K562 (cell line): ENCODE data around the gene NMRAL1. TPM values are rescaled to one million over a fixed set of nuclear protein-coding genes. Genes with fewer than 3 reads are reported as not detected.

Source experiments
- ATF2 ChIP-seq: sonication (generic); formaldehyde crosslinking; IDR thresholded peaks from 2 replicates; pipeline ENCODE4 v1.8.1; 2022; ENCODE audit warnings: missing genetic modification reagents
- ELF2 ChIP-seq: fragments of 250-450 bp; sonication (Bioruptor Pico); IDR thresholded peaks from 2 replicates; pipeline ENCODE4 v1.5.0; 2021; ENCODE audit warnings: mild to moderate bottlenecking
- ELK3 ChIP-seq: fragments of 450-650 bp; formaldehyde crosslinking; IDR thresholded peaks from 2 replicates; pipeline ENCODE4 v1.4.0; 2020; ENCODE audit warnings: mild to moderate bottlenecking
- HNRNPUL1 ChIP-seq: fragments of 200-400 bp; formaldehyde crosslinking; IDR thresholded peaks from 2 replicates; pipeline ENCODE4 v1.6.1; 2017; ENCODE audit warnings: low read length
- IFI16 ChIP-seq: fragments of 250-450 bp; sonication (Bioruptor Pico); IDR thresholded peaks from 2 replicates; pipeline ENCODE4 v2.1.2; 2022; ENCODE audit warnings: mild to moderate bottlenecking, inconsistent platforms
- KAT2B ChIP-seq: IDR thresholded peaks from one replicate; pipeline ENCODE4 v1.6.1; 2012; ENCODE audit warnings: low read depth, mild to moderate bottlenecking, control low read depth, inconsistent platforms, low read length, moderate library complexity
- MAFG ChIP-seq: fragments of 450-650 bp; conservative IDR thresholded peaks from 2 replicates; pipeline ENCODE4 v1.6.1; 2016; ENCODE audit warnings: missing genetic modification characterization, missing compliant biosample characterization
- NKRF ChIP-seq: fragments of 450-650 bp; IDR thresholded peaks from 2 replicates; pipeline ENCODE4 v1.6.1; 2016; ENCODE audit warnings: borderline replicate concordance
- SIX5 ChIP-seq, 2 experiments: IDR thresholded peaks; 2 replicates each; pipeline ENCODE4 v1.6.1; 2011; ENCODE audit warnings: low read length in 2 of 2, borderline replicate concordance in 1 of 2, low read depth in 1 of 2, mild to moderate bottlenecking in 1 of 2, moderate library complexity in 1 of 2; ENCODE audit not compliant: insufficient read depth in 1 of 2
- SRSF9 ChIP-seq: fragments of 200-400 bp; formaldehyde crosslinking; IDR thresholded peaks from 2 replicates; pipeline ENCODE4 v1.6.1; 2017; ENCODE audit warnings: low read depth, low read length, borderline replicate concordance
- ZBTB34 ChIP-seq: fragments of 250-450 bp; sonication (Bioruptor Pico); IDR thresholded peaks from 2 replicates; pipeline ENCODE4 v1.8.0; 2021; ENCODE audit warnings: mild to moderate bottlenecking, moderate library complexity
- ZNF133 ChIP-seq: fragments of 250-450 bp; sonication (Bioruptor Pico); IDR thresholded peaks from 2 replicates; pipeline ENCODE4 v1.4.0; 2020; ENCODE audit warnings: mild to moderate bottlenecking
- ZNF316 ChIP-seq: fragments of 450-650 bp; IDR thresholded peaks from 2 replicates; pipeline ENCODE4 v1.6.1; 2016
- polyA plus RNA-seq, 8 experiments: library from polyadenylated mRNA; depleted of rRNA in 4 of 8; stranded (reverse) in 5 of 8; unstranded in 3 of 8; fragments of >200 nt; fragmentation: Nextera tagmentation in 2 of 8; fragmentation: Illumina TruSeq in 1 of 8; extraction: Ambion mirVana in 2 of 8; extraction: Trizol in 1 of 8; gene quantifications; 2 replicates each; pipeline versions ENCODE4 v1.2.1 to v1.2.3, GENCODE V29; 2011 to 2014; ENCODE audit warnings: inconsistent platforms in 1 of 8, missing spikeins in 1 of 8
- total RNA-seq, 7 experiments: library from RNA; depleted of rRNA in 6 of 7; stranded (reverse); fragments of >200 nt in 6 of 7; fragmentation: Illumina TruSeq in 2 of 7; extraction: Trizol in 2 of 7; gene quantifications; 2 replicates each; pipeline versions ENCODE4 v1.2.1 to v1.2.3, GENCODE V29; 2011 to 2021; ENCODE audit warnings: low replicate concordance in 1 of 7

NMRAL1 gene
- total and polyA plus RNA-seq, 9 of the 15 experiments (the other 6 are each of a cell fraction or from before 2014, with no cell fraction given): 6.3 to 116 (median 63.2) TPM

GRCh38 chr16:4426722-4427372 is 47.6 kb downstream of the NMRAL1 start (continued):
- TF ChIP-seq ZBTB34 (no peak), ATF2 (no peak), IFI16 (no peak), NKRF (no peak), MAFG (tag) (peak; percentile 82), SIX5 (IDR thresholded peaks at IDR 0.05; ENCODE audit: borderline replicate concordance in 1 of 2, insufficient read depth in 1 of 2, low read depth in 1 of 2, low read length in 2 of 2) (no peak), KAT2B (no peak), ELK3 (CRISPR knock-in tag) (no peak), SRSF9 (no peak), ELF2 (CRISPR knock-in tag) (no peak), ZNF316 (peak; percentile 91), ZNF133 (no peak), HNRNPUL1 (no peak)
